DOHH2 (cell line): Measurements from ENCODE around the gene NEK11.

Experiments used
- H3F3A ChIP-seq: fragments of 200-600 bp; sonication (generic), shearing (Covaris generic); 2 replicates; pipeline ENCODE4 v1.6.0; 2016; ENCODE audit warnings: antibody characterized with exemption, mild to moderate bottlenecking; ENCODE audit not compliant: control insufficient read depth, insufficient read depth
- H3K27ac ChIP-seq: fragments of 200-600 bp; sonication (generic); 2 replicates; pipeline ENCODE4 v1.5.1; 2014; ENCODE audit warnings: low read depth, mild to moderate bottlenecking, low read length, moderate library complexity
- H3K27me3 ChIP-seq: fragments of 200-600 bp; sonication (generic); 2 replicates; pipeline ENCODE4 v1.6.1; 2014; ENCODE audit warnings: mild to moderate bottlenecking, low read length, mixed read lengths; ENCODE audit not compliant: control insufficient read depth
- H3K36me3 ChIP-seq: fragments of 200-600 bp; sonication (generic); 2 replicates; pipeline ENCODE4 v1.6.1; 2014; ENCODE audit warnings: mild to moderate bottlenecking, low read length, moderate library complexity, mixed read lengths; ENCODE audit not compliant: control insufficient read depth
- H3K4me1 ChIP-seq: fragments of 200-600 bp; sonication (generic); 2 replicates; pipeline ENCODE4 v1.6.1; 2014; ENCODE audit warnings: mild to moderate bottlenecking, low read length, mixed read lengths; ENCODE audit not compliant: control insufficient read depth
- H3K4me2 ChIP-seq: fragments of 200-600 bp; sonication (generic); 2 replicates; pipeline ENCODE4 v1.6.0; 2014; ENCODE audit warnings: mild to moderate bottlenecking, low read length, moderate library complexity
- H3K4me3 ChIP-seq: fragments of 200-600 bp; sonication (generic); 2 replicates; pipeline ENCODE4 v1.5.1; 2014; ENCODE audit warnings: mild to moderate bottlenecking, low read length, mixed read lengths
- H3K79me2 ChIP-seq: fragments of 200-600 bp; sonication (generic); 2 replicates; pipeline ENCODE4 v1.6.1; 2014; ENCODE audit warnings: mild to moderate bottlenecking, low read length, mixed read lengths; ENCODE audit not compliant: control insufficient read depth
- H3K9me2 ChIP-seq: fragments of 200-600 bp; sonication (generic); replicated peaks from 2 replicates; pipeline ENCODE4 v1.6.1; 2014; ENCODE audit warnings: mild to moderate bottlenecking, low read length, mixed read lengths; ENCODE audit not compliant: control insufficient read depth
- H3K9me3 ChIP-seq: fragments of 200-600 bp; sonication (generic); 2 replicates; pipeline ENCODE4 v1.6.1; 2014; ENCODE audit warnings: antibody characterized with exemption, low read length, mixed read lengths; ENCODE audit not compliant: control insufficient read depth, insufficient read depth
- H4K20me1 ChIP-seq: fragments of 200-600 bp; sonication (generic); 2 replicates; pipeline ENCODE4 v1.6.0; 2014; ENCODE audit warnings: low read depth, mild to moderate bottlenecking, antibody characterized with exemption, low read length, moderate library complexity; ENCODE audit not compliant: control insufficient read depth, insufficient read depth
- EZH2phosphoT487 ChIP-seq: fragments of 200-600 bp; sonication (generic); IDR thresholded peaks from 2 replicates; pipeline ENCODE4 v1.6.1; 2017; ENCODE audit warnings: borderline replicate concordance, mild to moderate bottlenecking, antibody characterized with exemption, low read length, moderate library complexity, mixed read lengths
- TF ChIP-seq, protein P1 (sequence below): fragments of 200-600 bp; sonication (generic); IDR thresholded peaks from one replicate; pipeline ENCODE4 v1.5.1; 2014; ENCODE audit warnings: antibody characterized with exemption, mild to moderate bottlenecking, low read depth, low read length; ENCODE audit not compliant: poor library complexity, severe bottlenecking

Gene NEK11

DNA sequence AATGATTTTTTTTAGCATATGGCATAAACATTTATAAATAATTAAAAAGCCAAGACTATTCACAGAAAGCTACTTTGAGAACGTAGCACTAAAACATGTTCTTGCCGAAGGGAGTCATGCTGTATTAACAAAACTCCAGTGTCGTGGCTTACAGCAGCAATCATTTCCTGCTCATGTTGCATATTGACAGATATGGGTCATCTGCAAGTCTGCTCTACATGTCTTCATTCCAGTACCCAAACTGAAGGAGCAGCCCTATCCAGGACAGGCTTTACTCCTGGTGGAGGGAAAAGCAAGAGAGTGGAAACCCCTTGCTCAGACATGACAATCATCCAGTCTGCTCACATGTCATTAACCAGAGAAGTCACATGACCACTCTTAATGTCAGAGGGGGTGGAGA lies 87.6 kb downstream of the NEK11 start:
- no peaks in the 10 kb centered on the region for H3K9me3 ChIP-seq
- no peaks in the 10 kb centered on the region for H4K20me1 ChIP-seq
- no peak overlapping the region for H3K27ac ChIP-seq

GRCh38 chr3:131125684-131126083 lies 99.0 kb downstream of the NEK11 start:
- Histone ChIP-seq H3K27me3 (no peaks in the 10 kb centered on the region), H3K4me3 (no peak overlapping the region), H3K36me3 (no peaks in the 10 kb centered on the region), H3K4me1 (no peaks in the 10 kb centered on the region), H3F3A (no peaks in the 10 kb centered on the region), H3K9me3 (no peaks in the 10 kb centered on the region), H3K4me2 (no peak overlapping the region), H3K79me2 (no peaks in the 10 kb centered on the region), H3K27ac (no peak overlapping the region), H4K20me1 (no peaks in the 10 kb centered on the region), H3K9me2 (no peaks in the 10 kb centered on the region)
- TF ChIP-seq EZH2phosphoT487 = no peak
- TF ChIP-seq, protein P1, sequence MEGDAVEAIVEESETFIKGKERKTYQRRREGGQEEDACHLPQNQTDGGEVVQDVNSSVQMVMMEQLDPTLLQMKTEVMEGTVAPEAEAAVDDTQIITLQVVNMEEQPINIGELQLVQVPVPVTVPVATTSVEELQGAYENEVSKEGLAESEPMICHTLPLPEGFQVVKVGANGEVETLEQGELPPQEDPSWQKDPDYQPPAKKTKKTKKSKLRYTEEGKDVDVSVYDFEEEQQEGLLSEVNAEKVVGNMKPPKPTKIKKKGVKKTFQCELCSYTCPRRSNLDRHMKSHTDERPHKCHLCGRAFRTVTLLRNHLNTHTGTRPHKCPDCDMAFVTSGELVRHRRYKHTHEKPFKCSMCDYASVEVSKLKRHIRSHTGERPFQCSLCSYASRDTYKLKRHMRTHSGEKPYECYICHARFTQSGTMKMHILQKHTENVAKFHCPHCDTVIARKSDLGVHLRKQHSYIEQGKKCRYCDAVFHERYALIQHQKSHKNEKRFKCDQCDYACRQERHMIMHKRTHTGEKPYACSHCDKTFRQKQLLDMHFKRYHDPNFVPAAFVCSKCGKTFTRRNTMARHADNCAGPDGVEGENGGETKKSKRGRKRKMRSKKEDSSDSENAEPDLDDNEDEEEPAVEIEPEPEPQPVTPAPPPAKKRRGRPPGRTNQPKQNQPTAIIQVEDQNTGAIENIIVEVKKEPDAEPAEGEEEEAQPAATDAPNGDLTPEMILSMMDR = no peak

More for the DNA sequence above, 87.6 kb downstream of the NEK11 start:
- H3K79me2 ChIP-seq = no peaks in the 10 kb centered on the region
- no peaks in the 10 kb centered on the region for H3K9me2 ChIP-seq
- no peak for TF ChIP-seq EZH2phosphoT487
- TF ChIP-seq, protein P1 = no peak
- no peaks in the 10 kb centered on the region for H3K27me3 ChIP-seq
- no peaks in the 10 kb centered on the region for H3K4me1 ChIP-seq
- H3F3A ChIP-seq = no peaks in the 10 kb centered on the region
- H3K4me2 ChIP-seq = no peak overlapping the region
- H3K36me3 ChIP-seq = no peaks in the 10 kb centered on the region
- H3K4me3 ChIP-seq = no peak overlapping the region

DNA sequence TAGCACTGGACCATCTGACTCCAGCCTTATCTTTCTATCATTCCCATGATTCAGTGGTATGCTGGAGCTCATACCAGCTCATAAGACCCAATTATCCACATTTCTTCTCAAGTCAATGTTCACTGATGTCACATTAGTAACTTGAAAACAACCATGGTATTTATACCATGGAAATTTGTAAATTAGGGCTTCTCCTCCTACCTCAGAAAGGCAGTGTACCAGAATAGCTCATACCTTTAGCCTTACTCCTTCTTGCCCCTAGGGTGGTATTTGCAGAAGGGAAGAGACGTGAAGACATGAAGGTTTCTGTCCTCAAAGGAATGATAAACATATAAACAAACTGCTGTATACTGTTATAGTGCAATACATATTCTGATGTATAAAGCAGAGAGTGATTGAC lies 114.2 kb downstream of the NEK11 start:
- Histone ChIP-seq H3K4me3 (no peak overlapping the region), H3K36me3 (no peaks in the 10 kb centered on the region), H3K79me2 (no peaks in the 10 kb centered on the region), H3K9me2 (no peaks in the 10 kb centered on the region), H3K4me2 (no peak overlapping the region), H3K9me3 (0 out of 2 replicates have a peak, but pooled peaks cover 3% of the 10 kb centered on the region), H3K4me1 (no peaks in the 10 kb centered on the region), H3K27me3 (no peaks in the 10 kb centered on the region), H4K20me1 (no peaks in the 10 kb centered on the region), H3F3A (no peaks in the 10 kb centered on the region), H3K27ac (no peak overlapping the region)
- TF ChIP-seq, protein P1 = no peak
- TF ChIP-seq EZH2phosphoT487 = no peak

GRCh38 chr3:131141770-131142169 lies 115.1 kb downstream of the NEK11 start:
- Histone ChIP-seq H4K20me1 (no peaks in the 10 kb centered on the region), H3K79me2 (no peaks in the 10 kb centered on the region), H3K4me3 (no peak overlapping the region)

More at GRCh38 chr3:131141770-131142169, 115.1 kb downstream of the NEK11 start:
- Histone ChIP-seq H3K4me1 (no peaks in the 10 kb centered on the region), H3F3A (no peaks in the 10 kb centered on the region), H3K9me2 (no peaks in the 10 kb centered on the region), H3K4me2 (no peak overlapping the region), H3K36me3 (no peaks in the 10 kb centered on the region), H3K27me3 (no peaks in the 10 kb centered on the region), H3K9me3 (0 out of 2 replicates have a peak, but pooled peaks cover 3% of the 10 kb centered on the region), H3K27ac (no peak overlapping the region)
- TF ChIP-seq, protein P1 = no peak
